HG02973 (cell line): ENCODE results near the gene RBPJ.

Experiments
- ATAC-seq: cut with Tn5 transposase; IDR thresholded peaks from one replicate; pipeline ENCODE4 v1.9.1; 2021; ENCODE audit warnings: moderate library complexity; ENCODE audit not compliant: unreplicated experiment

RBPJ gene

DNA sequence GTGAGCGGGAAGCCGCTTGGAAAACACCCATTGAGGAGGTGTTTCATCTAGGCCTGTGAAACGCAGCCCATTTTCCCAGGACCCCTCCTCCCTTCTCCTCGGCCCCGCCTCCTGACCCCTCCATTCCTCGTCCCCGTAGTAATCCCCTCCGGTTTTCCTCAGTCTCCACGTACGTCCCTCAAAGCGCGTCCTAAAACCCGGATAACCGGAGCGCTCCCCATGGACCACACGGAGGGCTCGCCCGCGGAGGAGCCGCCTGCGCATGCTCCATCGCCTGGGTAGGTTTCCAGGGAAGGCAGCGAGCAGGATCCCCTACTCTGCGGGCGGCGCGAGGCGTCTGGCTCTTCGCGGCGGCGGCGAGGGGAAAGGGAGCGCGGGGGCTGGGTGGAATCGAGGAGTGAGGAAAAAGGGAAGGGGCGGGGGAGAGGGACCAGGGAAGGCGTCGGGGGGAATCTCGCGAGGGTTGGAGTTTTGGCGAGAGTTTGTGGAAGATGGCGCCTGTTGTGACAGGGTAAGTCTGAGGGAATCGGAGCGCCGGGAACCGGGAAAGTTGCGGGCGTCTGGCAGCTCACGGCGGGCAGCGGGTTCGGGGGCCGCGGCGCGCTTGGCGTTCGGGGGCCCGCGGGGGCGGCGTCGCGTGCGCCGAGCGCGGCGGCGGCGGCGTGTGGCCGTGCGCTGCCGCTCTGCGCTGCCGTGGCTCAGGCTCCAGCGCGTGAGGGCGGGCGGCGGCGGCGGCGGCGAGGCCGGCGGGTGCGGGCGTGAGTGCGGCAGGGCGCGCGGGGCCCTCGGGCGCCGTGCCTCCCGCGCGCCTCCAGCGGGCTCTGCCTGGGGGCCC is at the start of gene RBPJ:
Gene RBPJ (plus strand): TSS at position 477 of the 835 bp plus-strand sequence. CDS start 15 bp downstream, at position 492.
- ATAC-seq, result peak; percentile 26

DNA sequence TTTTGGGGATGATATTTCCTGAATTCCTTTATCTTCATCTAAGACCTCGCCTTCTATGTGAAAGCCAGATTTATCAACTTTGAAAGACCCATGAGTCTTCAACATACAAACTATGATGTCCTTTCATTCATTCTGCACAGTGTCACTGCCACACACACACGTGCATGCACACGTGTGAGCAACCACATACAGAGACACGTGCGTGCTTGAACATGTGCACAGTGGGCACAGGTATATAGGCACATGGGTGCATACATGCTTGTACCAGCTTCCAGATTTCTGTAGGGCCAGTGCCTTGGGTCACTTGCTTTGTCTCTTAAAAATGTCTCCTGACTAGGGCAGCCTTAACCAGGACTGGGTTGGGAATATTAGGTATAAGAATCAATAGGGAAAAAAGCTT is 49.1 kb upstream of the RBPJ start:
- no peak for ATAC-seq

DNA sequence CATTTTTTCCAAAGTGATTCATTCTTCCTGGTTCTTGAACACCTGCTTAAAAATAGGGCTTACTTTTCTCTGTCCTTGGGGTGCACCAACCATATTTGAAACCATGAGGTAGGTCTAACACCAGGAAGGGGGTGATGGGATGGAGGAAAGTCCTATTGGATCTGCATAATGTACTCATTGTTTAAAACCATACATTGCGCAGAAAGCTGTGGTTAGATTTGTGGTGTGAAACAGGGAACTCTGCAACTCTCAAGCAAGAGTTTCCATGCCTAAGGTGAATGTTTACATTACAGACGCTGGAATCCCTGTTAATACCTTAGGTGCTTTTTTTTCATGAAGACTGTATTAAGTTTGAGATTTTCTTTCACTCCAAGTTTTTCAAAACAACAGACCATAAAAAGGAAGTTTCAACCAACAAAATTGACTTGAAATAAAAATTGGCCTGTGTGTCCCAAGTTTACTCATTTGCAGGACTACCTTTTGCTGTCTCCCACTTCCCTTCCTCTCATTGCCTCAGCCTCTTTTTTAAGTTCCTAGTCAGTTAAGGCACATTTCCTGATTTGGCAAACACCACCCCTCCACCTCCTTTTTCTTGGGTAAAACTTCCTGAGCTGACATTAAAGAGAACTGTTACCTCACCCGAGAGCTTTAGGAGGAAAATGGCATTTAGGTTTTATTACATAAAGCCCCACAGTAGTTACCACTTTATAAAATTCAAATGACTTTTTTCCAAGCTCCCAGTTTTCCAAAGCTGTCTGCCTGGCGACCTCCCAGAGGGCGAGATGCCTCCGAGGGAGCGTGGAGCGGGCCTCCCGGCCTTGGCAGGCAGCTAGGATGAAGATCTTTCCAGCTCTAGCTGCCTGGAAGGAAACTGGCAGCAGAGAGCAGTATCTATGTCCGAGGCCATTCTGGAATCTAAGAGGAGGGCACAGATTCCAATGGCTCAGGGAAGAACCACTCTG is 47.9 kb upstream of the RBPJ start:
- ATAC-seq, result no peak

DNA sequence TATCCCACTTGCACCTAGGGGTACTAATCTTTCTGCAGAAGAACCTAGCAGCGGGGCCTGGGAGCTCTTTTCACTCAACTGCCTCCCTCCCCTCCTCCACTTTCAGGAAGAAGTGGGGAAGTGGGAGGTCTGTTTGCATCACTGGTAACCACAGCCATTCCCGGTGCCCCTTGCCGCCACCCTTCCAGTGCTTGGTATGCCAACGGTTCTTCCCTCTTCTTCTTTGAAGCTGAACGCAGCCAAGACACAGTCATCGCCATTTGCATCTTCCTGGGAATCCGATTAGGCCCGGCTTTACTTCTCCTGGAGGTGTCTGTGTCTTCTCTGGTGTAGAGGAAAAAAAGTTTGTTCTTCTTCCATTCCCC is 47.2 kb upstream of the RBPJ start:
- ATAC-seq, result no peak

DNA sequence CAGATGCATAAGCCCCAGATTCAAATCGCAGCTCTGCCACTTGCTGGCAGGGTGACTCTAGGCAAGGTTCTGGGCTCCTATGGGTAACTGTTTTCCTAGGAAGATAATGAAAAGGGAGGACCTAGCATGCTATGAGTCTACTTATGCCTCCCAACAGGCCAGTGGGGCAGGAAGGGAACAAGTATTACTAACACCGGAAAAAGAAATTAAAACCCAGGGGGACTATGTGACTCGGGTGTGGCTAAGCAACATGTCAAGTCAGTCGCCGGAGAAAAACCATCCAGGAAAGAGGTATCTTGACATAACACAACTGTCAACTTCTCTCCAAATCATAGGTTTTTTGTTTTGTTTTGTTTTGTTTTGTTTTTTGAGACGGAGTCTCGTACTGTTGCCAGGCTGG is 45.5 kb upstream of the RBPJ start:
- ATAC-seq, result no peak

DNA sequence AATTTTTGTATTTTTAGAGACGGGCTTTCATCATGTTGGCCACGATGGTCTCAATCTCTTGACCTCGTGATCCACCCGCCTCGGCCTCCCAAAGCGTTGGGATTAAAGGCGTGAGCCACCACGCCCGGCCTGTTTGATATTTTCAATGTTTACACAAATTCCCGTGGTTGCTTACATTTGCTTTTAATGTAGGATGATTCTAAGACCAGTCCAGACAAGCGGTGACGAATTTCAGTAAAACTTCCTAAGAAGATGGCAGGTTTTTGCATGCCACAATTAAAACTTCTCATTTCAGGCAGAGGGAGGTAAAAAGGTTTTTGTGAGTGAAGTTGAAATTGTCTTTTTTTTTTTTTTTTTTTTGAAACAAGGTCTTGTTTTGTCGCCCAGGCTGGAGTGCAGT is 41.4 kb upstream of the RBPJ start:
- ATAC-seq, result no peak

DNA sequence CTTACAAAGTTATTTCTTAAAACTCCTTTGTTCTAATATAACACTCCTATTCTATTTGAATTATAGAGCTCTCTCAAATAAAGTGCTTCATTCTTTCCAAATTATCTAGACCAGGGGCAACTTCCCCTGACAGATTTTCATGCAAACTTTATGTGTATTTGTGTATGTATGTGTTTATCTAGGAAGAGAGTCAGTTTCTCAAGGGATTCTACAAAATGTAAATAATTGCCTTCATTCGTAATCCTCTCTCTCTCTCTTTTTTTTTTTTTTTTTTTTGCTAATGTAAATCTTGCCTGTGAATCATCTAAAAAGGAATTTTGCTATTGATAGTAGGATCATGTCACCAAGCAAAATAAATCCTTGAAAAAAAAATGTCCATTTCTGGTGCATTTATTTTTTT is 38.9 kb upstream of the RBPJ start:
- ATAC-seq, result no peak

DNA sequence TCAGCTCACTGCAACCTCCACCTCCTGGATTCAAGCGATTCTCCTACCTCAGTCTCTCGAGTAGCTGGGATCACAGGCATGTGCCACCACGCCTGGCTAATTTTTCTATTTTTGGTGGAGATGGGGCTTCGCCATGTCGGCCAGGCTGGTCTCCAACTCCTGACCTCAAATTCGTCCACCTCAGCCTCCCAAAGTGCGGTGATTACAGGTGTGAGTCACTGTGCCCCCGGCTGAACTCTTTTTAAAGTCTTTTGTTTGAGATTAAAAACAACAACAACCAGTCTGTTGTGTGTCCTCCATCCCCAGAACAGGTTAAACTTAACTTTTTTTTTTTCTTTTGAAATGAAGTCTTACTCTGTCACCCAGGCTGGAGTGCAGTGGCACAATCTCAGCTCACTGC is 36.3 kb upstream of the RBPJ start:
- ATAC-seq, result no peak

DNA sequence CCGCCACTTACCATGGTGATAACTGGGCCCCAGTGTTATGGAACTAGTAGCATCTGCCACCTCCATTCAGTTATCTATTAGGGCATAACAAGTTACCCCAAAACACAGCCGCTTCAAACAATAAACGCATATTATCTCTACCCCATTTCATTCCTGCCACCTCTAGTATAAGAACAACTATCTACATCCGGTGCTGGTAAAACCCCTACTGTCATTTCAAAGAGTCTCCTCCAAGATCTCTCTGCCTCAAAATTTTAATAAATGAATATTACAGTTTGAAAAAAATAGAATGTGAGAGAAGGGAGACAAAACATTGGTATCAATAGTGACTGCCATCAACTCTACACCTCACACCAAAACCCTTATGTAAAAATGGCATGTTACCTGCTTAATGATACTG is 35.5 kb upstream of the RBPJ start:
- no peak for ATAC-seq

DNA sequence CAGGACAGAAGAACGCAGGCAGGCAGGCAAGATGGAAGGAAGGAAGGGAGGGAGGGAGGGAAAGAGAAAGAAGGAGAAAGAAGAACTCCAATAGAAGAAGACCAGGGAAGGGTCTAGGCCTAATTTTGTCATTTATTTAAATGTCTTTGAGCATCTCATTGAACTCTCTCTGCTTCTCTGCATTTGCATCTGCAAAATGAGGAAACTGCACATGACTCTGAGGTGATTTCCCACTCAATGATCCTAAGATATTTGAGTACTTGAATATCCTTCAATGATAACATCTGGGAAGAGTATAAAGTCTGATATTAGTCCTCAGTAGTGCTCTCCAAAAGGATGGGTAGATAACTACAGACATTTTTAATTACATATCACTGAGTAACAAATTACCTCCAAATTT is 33.1 kb upstream of the RBPJ start:
- no peak for ATAC-seq

DNA sequence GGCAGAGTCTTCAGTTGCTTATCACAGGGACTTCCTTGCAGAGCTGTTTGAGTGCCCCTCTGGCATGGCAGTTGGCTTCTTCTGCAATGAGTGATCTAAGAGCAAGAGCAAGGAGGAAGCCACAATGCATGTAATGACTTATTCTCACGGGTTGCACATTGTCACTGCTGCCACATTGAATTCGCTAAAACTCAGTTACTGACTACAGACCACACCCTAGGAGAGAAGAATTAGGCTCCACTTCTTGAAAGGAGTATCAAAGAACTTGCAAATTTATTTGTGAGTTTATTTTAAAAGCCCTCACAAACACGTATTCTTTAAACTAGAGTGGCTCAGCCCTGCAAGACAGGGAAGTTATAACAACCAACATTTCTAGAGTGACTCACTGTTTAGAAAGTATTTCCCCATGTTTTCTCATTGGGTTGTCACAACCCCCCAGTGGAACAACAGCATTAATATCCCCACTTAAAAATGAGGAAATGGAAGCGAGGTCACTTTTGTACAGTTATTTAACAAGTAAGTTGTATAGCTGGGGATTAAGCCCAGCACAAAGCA is 32.4 kb upstream of the RBPJ start:
- ATAC-seq, result peak; percentile 85

DNA sequence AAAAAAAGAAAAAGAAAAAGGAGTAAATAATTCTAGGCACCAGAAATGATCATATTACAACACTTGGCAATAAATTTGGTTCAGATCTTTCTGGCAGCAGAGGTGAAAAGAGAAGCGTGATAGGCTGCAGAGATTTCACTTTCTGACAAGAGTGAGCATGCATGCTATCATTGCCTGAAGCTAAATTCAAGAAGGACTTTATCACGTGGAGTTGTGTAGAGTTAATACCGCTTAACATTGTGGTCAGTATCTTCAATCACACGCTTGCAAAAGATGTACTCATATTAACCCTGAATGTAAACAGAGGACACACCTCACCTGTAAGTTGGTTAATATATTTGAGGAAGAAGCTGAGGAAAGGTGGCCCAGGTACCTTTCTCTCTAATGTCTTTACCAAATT is 31.4 kb upstream of the RBPJ start:
- ATAC-seq, result no peak

DNA sequence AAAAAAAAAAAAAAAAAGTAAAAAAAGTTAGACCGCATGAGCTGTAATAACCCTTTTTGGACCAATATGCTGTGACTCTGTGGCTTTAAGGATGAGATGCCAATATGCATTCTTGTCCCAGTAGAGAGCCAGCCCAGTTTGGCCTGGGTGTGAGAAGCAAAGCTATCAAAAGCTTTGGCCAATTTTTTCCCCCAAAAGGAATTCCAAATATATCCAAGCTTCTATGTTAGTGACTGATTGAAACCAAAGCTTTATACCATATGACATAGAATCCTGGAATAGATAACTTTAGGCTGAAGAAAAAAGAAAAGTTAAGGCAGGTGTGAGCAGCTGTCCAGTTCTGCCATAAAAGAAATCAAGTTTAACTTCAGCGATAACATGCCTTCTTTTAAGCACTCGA is 30.5 kb upstream of the RBPJ start:
- ATAC-seq, result no peak

DNA sequence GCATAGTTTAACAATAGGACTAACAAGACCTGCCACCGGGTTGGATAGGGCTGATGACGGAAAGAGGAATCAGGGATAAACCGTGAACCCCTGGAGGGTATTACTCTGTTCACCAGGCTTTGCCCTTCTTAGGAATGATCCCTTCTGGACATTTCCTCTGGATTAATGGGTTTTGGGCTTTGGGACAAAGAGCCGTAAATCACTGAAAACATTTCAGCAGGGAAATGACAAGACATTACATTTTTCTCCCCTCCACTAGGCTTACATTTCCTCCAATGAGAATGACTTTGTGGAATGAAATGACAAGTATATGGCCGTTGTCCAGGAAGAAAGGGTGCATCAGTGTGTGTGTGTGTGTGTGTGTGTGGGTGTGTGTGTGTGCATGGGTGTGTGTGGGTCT is 25.9 kb upstream of the RBPJ start:
- ATAC-seq, result no peak

DNA sequence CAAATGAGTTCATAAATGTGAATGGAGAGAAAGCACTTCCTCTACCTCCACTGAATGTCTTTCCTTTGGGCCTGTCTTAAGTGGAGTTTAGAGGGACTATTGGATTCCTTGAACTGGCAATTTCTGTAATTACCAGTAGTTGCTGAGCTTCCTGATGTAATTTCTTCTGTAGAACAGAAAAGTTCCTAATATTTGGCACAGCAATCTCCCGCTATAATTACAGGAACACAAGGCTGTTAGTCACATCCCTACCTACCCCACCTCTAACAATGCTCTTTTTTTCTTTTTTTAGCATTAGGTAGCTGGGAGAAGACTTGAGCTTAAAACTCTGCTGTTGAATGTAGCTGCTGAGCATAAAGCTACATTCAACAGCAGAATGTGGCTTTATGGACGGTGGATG is 24.8 kb upstream of the RBPJ start:
- no peak for ATAC-seq

DNA sequence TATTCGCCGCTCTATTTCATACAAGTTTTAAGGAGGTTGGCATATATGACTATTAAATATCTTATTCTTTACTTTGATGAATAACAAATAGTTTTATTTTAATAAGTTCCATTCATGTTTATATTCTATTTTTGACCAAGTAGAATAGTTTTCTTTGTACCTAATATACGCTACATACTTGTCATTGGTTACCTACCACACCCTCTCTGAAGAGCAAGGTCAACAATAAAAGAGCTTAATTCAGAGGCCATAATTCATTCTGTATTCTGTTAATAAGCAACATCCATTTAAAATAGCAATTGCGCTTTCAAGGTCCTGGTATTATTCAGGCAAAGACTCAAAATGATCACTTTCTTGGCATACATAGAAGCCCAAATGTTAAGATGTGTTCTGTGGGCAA is 24.3 kb upstream of the RBPJ start:
- ATAC-seq, result no peak

DNA sequence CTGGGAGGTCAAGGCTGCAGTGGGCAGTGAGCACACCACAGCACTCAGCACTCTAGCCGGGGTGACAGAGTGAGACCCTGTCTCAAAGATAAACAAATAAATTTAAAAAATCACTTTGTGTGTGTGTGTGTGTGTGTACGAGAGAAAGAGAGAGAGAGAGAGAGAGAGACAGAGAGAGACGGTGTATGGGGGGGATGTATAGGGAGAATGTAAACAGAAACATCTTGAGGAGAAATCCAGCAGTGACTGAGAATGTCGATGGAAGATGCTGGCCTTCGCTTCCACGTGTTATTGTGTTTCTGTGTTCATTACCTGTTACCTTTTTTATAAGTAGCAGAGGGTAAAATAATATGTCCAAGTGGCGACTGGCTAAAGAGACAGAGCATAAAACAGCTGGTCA is 23.6 kb upstream of the RBPJ start:
- no peak for ATAC-seq

DNA sequence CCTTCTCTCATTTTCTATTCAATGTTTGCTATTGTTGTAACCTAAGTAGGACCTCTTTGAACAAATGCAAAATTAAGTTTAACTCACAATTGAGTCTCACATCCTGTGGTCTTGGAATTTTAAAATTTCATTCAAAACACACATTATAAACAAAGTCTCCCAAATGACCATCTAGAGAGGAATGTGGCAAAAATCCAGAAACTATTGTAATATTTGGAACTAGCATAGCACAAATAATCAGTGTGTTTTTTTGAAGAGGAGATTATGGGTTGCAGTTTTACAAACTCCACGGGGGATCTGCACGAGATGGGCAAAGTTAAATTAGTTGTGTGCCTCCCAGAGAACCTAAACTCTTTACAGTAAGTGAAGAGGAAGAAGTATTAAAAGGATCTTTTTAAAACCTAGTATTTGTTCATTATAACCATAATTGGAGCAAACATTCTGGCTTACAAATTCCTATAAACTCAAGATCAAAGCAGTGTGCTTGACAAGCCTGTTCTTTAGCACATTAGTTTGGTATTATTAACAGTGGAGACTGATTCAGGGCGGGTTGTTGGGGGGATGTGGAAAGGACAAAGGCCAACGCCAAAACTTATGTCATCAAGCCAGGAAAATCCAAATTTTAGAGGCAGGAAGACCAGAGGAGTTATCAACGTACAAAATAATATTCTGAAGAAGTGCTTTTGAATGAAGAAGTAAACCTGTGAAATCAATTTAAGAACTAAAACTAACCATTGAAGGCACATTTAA is 22.4 kb upstream of the RBPJ start:
- no peak for ATAC-seq

DNA sequence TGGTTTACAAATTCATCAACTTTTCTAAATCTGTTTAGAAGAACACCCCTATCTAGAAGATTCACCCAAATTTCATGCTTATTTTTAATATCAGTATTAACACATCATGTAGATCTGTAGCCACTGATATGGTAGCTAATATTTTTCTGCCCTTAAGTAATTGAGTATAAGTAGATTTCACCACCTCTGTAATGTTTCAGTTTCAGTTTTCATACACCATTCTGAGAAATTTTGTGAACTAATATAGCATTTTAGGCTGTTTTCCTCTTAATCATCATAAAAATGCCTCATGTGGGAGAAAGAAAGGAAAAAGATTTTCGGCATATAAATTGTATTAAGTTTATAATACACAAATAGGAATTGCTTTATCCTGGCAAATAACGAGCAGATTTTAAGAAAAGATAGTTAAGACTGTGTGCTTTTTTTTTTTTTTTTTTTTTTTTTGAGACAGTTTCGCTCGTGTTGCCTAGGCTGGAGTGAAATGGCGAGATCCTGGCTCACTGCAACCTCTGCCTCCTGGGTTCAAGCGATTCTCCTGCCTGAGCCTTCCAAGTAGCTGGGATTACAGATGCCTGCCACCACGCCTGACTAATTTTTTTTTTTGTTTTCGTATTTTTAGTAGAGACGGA is 21.4 kb upstream of the RBPJ start:
- ATAC-seq, result peak; percentile 65
